NCI-H146 (cell line): Measurements from ENCODE around the gene EEF1A2.

ENCODE experiments used
- DNase-seq: peaks from one replicate; lab custom pipeline; 2025; lab: John Stamatoyannopoulos, UW

The EEF1A2 gene

DNA sequence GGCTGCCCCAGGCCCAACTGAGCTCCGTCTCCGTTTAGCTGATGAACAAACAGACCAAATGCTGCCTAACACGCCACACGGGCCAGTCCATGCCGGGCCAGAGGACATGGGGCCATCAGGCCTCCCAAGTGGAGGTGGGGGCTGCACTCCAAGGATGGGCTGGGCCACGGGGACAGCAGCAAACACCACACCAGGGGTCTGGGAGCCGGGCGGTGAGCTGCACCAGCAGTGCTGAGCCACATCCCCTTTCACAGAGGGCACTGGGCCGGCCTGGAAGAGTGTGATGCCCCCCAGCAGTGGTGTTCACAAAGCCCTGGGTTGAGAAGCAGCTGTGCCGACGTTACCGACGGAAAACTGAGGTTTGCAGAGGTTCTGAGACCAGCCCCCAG, 29.2 kb downstream of the EEF1A2 start:
- DNase-seq: no peak

DNA sequence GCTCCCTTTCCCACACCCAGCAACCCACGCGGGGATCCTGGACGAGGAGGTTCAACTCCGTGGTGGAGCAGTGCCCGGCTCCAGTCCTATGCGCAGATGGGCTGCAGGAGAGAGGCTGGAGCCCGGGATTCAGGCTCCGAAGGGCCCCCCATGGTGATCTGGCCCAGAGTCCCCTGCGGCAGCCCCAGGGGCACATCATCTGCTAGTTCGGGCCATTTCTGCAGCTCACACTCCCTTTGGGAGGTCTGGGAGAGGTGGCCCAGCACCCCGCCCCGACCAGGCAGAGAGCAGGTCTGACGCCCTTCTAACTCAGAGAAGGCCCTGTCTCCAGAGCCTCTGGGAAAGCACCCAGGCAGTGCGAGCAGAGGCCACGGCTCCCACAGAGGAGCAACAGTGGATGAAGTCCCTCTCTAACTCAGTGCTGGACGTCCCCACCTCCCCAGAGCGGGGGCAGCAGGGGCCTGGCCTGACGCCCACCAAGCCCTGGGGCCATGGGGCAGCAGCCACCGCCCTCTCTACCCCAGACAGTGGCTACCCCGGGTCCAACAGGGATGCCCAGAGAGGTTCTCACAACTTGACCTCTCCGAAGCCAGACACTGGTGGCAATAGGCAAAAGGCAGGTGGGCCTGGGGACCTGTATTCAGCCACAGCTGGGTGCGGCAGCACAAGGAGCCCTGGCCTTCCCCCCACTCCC, 29.7 kb downstream of the EEF1A2 start:
- DNase-seq: no peak

DNA sequence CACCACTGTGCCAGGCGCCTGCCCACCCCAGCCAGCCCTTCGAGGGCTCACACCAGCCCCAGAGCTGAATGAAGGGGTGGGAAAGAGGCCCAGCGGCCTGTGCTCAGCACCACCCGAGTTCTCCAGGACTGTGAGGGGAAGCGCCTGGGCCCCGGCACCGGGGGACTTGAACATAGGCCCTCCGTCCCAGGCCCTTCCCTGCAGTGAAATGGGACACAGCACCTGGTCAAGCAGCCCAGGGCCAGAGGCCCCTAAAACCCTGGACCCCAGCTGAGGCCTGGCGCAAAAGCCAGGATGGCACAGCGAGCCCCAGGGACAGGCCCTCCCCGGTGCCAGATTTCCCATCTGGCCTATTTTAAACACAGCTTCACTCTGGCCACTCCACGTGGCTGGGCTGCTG, 30.5 kb downstream of the EEF1A2 start:
- no peak for DNase-seq

DNA sequence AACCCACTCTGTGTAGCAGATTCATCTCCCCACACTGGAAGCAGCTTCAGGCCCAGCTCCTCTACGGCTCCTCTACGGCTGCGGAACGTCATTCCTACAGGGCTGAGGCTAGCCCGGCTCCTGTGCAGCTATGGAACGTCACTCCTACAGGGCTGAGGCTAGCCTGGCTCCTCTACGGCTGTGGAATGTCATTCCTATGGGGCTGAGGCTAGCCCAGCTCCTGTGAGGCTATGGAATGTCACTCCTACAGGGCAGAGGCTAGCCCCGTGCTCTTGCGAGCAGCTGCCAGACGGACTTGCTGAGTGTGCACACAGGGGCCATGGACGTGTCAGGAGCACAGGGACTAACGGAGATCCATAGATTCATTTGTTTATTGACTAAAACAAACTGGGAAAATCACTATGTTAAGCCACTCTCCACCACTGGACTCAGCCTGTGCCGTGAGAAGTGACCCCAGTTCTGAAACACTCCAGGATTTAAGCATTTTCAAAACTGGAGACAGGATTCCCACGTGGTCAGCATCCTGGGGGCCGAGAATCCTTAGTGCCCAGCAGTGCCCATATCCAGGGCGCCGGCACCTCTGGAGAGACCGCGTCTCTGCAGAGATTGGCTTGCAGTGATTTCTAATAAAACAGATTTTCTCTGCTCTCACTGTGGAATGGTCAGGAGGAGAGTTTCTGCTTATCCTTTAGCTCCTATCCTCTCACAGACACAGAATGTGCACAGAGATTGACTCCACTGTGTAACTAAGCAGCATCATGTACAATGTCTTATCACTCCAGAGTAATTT, 31.4 kb downstream of the EEF1A2 start:
- DNase-seq: no peak

DNA sequence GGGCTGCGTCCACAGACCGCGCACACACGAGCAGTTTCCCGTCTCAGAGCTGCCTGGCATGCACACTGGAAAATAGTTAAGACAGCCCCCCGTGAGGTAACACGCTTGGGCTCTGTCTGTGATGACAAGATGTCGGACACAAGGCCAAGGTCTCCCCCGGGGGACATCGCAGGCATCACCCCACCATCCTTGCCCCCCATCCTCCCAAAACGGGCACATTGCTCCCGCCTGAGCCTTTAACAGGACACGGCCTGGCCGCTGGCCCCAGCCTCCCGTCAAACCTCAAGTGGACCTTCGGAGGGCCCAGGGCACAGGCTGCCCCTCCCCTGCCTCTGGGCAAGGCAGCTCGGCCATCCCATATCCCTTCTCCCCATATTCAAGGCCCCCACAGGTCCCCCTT, 32.0 kb downstream of the EEF1A2 start:
- no peak for DNase-seq

DNA sequence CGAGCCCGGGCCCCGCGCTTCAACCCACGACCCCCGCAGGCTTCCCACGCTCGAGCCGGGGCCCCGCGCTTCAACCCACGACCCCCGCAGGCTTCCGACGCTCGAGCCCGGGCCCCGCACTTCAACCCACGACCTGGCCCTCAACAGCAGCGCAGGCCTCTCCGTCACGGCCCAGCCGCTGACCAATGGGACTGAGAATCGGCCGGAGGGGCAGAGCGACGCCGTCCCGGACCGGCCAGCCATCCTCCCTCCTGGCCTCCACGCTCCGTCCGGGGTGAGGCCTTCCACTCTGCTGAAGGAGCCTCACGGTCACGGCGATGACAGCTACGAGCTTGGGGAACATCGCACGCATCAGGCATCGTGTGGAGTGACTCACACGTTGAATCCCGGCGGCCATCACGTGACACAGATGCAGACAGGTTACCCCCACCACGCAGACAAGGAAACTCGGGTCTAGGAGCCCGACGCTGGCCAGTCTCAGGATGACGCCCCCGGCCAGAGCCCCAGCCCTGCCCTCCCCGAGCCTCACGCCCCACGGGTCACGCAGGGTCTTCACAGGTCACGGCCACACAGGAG, 32.5 kb downstream of the EEF1A2 start:
- no peak for DNase-seq

DNA sequence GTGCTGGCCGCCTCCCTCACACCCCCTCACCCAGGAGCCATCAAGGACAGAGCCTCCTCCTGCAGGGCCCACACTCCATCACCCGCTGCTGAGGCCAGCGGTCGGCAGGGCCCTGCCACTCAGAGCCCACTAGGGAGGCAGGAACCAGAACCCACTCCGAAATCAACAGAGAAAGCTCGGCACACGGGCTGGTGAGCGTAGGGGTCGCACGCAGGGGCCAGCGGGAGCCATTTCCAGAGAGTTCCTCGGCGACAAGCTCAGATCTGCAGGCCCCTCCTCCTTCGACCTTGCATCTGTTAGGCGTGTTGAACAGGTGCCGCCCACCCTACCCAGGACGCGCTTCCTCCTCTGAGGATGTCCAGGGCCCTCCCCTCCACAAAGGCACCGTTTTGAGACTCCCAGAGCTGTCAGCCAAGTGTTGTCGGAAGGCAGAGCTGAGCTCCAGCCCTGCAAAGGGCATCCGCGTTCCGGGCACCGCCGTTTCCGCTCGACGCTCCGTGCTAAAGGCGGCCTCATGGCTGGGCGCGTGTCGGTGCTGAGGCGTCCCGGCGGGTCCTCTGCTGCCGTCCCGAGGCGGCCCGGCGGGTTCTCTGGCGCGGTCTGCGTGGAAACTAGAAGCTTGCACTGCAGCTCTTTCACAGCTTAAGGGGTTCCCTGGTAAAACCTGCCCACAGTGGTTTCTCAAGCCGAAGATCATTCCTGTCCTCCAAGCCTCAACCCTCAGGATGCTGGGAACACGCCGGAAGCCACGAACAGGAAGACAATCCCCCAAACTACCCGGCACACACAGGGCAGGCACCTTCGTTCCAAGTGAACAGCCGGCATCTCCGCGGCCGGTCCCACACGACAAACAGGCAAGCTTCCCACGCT, 33.3 kb downstream of the EEF1A2 start:
- DNase-seq: no peak

DNA sequence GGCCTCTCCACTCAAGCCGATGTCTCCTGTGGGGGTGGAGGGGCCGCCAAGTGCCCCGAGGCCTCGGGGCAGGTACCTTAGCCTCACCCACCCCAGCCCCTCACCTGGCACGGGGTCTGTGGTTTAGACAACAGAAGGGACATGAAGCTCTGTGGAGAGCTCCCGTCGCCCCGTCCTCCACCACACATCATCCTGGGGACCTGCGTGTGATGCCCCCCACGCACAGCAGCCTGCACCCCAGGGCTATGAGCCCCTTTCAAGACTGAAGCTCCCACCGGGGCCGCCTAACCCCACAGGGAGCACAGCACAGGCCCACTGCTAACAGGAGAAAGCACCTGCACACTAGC, 34.6 kb downstream of the EEF1A2 start:
- DNase-seq: no peak

DNA sequence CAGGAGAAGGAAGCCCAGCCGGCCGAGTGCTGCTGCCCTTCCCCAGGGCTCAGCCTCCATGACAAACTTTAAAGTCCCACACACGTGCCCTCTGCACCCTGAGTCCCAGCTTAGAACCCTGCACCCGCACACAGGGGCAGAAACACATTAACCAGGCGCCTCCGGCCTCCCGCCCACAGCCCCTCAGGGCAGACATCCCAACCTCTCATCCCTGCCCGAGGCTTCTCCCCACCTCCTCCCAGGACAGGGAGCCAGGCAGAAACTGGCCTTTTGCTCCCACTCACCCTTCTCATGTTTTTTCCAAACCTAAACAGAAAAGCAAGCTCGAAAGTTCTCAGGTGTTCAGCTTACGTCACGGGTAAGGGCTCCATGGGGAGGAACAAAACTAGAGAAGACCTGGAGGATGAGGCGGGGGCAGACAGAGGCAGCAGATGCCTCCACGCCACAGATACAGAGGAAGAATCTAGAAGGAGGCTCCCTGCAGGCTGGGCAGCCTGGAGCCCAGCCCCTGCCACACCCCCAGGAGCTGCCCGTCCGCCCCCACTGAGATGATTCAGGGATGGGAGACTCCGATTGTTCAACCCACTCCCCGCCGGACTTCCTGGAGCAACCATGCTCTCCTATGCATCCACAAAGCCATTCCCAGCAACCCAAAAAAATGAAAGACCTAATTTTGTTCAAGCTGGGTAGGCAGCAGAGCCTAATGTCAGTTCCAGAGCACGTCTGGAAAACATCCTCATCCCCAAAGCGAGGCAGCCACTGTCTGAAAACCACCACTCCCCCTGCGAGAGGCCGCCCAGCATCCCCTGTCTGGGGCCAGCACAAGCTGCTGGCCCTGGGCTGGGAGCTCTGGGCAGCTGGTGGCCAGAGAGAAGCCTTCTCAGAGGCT, 35.2 kb downstream of the EEF1A2 start:
- no peak for DNase-seq

DNA sequence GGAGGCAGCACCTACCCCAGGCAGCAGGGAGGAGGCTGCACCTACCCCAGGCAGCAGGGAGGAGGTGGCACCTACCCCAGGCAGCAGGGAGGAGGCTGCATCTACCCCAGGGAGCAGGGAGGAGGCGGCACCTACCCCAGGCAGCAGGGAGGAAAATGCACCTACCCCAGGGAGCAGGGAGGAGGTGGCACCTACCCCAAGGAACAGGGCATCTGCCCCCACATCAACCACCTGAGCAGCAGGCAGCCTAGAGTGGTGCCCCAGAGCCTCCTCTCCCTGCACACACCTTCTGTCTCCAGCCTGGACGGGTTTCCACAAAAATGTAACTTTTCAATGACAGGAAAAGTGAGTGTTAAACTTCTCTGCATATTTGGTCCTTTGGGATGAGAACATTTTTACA, 36.6 kb downstream of the EEF1A2 start:
- no peak for DNase-seq

DNA sequence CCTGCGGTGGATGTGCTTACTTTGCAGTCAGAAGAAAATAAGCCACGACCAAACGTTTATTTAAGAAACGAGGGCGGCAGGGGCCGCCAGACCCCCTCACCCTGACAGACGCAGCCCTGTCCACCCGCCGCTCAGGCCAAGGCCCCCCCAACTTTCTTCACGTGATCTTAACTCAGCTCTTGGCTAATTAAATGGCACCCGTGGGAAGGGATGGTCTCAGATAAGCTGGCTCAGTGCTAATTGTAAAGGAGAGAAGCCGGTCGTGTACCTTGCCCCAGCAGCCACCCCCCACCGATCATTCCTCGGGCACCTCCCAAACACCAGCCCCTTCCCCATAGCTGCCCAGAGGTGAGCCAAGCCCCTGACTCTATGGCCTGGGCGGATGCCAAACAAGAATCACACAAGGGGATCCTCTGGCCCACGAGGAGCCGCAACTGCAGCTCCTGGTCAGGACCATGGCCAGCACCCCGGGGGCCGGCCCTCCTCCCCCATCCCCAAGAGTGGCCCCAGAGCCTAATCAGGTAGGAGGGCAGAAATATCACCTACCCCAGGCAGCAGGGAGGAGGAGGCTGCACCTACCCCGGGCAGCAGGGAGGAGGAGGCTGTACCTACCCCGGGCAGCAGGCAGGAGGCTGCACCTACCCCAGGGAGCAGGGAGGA, 37.6 kb downstream of the EEF1A2 start:
- no peak for DNase-seq

DNA sequence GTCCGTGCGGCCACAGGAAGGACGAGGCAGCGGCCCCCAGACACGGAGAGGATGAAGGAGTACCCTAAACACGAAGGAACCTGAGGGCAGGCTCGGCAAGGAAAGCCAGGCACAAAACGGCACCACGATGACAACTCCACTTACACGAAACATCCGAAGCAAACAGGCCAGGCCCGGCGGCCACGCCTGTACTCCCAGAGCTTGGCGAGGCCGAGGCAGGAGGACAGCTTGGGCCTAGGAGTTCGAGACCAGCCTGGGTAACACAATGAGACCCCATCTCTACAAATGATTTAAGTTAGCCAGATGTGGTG, 39.9 kb downstream of the EEF1A2 start:
- DNase-seq: no peak

DNA sequence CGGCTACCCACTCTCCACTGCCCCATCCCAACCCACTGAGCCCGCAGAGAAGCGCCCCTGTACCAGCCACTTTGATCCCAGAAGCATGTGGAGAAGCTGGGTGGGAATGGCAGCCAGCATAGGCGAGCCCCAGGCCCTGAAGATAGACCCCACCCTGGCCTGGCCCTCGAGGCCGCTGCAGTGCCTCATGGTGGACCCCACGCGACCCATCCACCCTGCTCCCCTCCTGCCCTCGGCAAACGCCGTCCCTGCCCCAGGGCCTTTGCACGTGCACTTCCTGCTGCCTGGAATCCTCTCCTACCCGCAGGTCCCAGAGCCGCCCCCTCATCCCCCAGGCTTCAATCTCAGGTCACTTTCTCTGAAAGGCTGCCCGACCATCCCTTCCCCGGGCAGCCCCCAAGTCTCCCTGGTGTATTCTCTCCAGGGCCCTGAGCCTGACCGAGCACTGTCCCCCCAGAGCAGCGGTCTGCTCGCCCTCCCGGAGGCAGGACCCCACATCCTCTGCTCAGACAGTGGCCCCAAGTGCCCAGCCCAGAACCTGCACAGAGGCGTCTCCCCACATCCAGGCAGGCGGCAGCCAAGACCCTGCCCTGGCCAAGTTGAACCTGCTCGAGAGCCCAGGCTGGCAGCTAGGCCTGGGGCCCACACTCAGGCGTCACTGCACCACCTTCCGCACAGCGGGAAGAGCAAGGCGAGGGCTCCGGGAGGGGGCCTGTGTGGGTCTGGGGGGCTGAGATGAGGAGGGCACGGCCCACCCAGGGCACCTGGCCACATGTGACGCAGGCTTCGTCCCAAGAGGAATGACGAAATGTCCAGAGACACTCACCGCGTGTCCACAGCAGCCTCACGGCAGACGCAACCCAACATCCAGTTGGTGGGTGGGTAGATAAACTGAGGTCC, 40.5 kb downstream of the EEF1A2 start:
- no peak for DNase-seq

DNA sequence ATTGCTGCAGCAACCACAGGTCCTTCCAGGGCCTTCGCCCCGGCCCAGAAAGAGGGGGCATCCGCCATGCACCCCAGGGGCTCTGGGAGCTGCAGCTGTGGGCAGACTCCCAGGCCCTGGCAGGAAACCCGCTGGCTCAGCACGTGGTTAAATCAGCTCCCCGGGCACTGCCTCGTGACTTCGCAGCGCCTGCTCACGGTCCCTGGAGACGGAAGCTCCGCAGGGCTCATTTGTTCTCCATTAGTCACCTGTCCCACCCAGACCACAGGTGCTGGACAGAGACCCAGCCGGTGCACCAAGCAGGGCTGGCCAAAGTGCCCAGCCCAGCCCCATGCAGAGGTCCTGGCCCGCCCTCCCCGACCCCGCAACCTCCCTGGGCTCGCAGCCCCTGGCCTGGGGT, 41.1 kb downstream of the EEF1A2 start:
- peak; percentile 54 for DNase-seq

DNA sequence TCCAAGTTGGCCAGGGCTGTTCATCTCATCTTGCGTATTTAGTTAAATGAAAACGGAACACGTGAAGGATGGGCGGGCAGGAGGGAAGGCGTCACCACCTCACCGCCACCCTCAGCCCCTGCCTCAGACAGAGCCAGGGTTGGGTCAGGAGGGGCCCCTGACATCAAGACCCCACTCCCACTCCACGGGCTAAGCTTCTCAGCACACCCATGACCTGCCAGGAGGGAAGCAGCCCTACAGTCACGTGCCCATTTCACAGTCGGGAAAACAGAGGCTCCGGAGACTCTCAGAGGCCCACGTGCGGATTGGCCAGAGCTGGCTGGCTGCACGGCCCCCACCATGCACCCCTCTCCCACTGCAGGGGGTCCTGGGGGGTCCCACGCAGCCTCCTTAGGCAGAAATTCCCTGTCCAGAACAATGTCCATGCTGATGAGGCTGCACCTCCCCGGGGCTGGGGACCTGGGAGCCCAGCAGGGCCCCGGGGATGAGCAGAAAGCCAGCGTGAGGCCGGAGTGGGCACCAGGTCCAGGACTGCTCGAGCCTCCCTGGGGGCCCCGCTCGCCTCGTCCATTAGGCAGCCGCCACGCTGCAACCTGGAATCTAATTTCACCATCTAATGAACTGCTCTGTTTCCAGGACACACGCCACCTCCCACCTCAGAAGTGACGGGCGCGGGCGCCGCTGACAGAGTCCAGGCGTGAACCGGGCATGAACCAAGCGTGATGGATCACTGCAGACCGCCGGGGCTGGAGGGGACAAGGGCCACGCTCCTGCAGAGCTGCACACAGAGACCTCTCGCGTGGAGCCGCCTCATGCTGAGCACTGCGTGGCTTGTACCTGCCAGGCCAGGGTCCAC, 42.2 kb downstream of the EEF1A2 start:
- DNase-seq: no peak

DNA sequence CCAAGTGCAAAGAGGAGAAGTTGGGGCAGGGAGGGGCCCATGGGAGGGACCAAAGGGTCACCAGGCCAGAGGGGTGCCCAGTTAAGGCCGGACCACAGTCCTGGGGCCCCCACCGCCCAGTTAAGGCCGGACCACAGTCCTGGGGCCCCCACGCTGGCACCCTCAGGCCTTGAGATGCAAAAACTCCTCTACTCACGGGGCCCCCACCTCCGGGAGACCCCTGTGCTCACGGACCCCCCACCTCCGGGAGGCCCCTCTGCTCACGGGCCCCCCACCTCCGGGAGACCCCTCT, 43.4 kb downstream of the EEF1A2 start:
- no peak for DNase-seq

DNA sequence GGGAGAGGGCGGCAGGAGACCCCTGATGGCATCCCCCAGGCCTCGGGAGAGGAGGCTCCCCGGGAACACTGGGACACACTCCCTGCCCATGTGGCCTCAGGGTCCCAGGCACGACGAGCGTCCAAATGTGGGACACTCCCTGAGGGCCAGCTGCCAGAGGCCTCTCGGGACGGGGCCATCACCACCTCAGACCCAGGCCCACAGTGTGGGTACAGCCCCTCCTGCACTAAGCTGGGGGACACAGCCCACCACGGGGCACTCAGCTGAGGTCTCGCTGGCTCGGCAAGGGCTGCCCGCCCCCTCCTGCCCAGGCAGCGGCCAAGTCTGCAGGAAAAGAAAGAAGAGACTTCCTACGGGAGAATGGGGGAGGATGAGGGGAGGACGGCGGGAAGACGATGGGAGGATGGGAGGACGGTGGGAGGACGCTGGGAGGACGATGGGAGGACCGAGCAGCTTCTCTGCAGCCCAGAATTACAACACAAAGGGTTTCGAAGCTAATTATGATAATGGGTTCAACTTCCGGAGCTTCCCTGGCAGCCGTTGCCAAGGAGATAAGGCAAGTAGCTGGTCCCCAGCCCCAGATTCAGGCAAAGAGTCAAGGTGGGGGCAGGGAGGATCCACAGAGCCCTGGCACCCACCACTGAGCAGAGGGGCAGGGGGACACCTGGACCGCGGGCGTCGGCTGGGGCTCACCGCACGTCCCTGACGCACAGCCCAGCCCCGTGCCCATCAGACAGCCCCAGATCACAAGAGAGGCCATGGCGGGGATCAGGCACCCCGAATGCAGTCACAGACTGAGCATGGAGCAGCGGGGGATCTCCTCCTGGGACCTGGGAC, 43.9 kb downstream of the EEF1A2 start:
- DNase-seq: peak; percentile 81

DNA sequence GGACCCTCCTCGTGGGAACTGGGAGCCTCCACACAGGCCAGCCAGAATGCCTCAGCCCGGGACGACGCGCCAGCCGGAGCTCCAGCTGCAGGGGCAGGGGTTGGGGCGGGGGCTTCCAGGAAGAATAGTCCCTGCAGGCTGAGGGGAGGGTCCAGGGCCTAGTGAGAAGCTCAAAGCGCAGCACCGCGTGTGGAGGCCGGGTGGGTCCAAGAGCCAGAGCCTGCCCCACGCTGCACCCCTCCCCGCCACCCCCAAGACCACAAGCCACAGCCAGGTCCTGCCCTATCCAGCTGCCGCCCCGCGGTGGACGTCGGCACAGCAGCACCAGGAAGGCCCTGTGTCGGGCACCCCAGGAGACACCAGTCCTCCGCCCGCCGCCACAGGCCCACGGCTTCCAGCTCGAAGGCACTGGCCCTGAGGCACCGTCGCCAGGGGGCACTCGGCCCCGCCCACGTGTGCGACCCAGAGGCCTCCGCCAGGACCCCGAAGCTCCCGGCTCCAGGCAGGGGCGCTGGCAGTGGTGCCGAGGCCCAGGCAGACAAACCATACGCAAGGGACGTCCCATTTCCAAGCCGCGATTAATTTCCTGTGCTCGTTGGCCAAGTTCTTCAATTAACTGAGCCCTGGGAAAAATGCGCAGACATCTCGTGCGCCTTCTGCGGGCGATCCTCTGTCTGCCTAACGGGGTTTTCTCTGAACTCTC, 45.9 kb downstream of the EEF1A2 start:
- DNase-seq: peak; percentile 27
